HG03520 (cell line): ENCODE measurements around the gene CASP1.
"Not testable (repeated sequence)": the region's sequence is repeated elsewhere in the genome, so short reads cannot be mapped to it uniquely, and the experiment has no call there.

Experiments
- ATAC-seq: cut with Tn5 transposase; IDR thresholded peaks from one replicate; pipeline ENCODE4 v1.9.1; 2021; ENCODE audit warnings: mild to moderate bottlenecking, moderate library complexity; ENCODE audit not compliant: unreplicated experiment

CASP1 gene

GRCh38 chr11:105046898-105047579 lies 12.1 kb upstream of the CASP1 start:
- no peak for ATAC-seq

DNA sequence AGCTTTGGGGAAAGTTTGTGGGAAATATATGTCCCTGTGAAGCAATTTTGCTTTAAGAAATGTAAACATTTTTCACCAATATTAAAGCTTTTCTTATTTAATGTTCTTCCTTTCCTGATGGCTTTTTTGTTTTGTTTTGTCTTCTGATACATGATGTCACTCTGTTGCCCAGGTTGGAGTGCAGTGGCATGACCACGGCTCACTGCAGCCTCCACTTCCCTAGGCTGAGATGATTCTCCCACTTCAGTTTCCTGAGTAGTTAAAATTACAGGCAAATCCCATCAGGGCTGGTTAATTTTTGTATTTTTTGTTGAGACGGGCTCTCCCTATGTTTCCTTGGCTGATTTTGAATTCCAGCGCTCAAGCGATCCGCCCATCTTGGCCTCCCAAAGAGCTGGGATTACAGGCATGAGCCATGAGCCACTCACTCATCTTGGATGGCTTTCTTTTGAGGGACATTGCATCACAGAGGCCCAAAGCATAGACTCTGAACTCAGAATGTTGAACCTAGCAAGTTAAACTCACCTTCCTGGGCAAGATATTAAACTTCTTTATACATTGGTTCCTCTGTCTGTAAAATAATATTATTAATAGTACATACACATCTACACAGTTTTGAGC lies 10.8 kb upstream of the CASP1 start:
- no peak for ATAC-seq

DNA sequence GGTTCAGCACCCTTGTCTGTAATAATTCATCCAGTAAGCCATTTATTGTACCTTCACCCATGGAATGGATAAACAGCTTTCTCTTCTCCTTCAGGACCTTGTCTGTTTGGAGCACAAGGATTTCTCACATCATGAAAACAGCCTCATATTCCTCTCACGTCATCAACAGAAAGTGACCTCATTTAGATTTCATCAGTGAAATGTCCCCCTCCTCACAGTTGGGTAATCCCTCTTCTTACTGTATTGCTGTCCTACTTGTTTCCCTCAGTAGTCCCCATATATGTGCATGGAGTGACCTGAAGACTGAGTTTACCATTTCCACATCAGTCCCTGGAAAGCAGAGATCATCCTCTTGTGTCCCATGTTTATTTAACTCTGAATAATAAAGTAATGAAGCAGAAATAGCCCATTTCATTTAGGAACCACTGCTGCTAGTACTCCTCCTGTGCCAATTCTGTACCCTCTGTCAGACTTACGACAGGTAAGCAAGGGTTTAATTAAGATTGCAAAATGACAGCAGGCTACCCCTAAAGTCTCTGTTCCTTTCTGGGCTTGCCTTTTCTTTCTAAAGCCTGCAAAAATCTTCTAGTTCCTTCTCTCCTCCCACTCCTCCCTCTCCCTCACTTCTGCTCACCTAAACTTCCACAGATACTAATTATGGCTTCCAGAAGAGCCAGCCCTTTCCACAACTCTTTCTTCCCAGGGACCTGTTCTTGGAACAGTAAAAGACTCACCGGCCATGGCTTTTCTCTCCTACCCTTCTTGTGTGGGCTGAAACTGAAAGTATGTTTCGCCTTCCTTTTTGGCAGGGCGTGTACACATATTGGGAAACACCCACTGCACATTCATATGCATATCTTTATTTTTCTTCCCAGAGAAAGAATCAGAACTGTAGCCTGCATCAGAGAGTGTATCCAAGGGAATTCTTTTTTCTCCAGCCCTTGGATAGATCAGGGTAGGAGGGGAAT lies 9.9 kb upstream of the CASP1 start, which contains the start of gene CARD16:
TSS of gene CARD16 (minus strand) at position 779 of the 968 bp plus-strand sequence. CDS start at position 741, 38 bp downstream.
- ATAC-seq, result peak; percentile 99

DNA sequence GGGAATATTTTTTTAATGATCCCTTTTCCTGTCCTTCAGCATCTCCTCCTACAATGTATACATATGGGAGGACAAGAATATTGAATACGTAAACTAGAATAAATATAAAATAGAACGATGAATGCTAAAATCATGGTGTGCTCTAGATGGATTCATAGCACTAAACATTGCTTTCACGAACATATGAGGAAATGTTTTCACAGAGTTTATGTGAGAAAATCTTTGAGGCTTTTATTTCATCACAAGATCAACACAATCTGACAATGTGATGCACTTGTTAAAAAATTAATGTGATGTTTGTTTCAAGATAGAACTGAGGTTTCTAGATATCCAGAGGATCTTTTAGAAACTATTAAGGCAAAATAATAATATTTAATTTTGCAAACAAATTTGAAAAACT lies 7.2 kb upstream of the CASP1 start:
- ATAC-seq, result no peak

DNA sequence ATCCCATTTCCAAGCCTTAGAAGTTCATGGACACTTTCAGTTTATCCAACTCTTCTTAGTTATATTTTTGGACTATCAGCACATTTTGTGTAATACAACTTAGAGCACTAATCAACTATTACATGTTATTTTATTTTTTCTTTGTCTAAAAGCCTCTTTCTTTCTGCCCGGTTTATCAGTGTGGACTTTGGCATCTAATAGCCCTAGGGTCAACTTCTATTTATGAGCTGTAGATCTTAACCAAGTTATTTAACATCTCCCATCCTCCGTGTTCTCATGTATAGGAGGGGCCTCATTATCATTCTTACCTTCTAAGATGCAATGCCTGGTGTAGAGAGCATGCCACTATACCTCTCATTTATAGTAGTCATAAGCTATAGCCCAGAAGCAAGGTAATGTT lies 5.8 kb upstream of the CASP1 start:
- ATAC-seq, result no peak

DNA sequence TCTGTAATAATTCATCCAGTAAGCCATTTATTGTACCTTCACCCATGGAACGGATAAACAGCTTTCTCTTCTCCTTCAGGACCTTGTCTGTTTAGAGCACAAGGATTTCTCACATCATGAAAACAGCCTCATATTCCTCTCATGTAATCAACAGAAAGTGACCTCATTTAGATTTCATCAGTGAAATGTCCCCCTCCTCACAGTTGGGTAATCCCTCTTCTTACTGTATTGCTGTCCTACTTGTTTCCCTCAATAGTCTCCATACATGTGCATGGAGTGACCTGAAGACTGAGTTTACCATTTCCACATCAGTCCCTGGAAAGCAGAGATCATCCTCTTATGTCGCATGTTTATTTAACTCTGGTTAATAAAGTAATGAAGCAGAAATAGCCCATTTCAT lies 556 bp downstream of the CASP1 start:
- ATAC-seq, result not testable (repeated sequence)

- no peak for ATAC-seq
Measured at GRCh38 chr11:105033781-105034180, 1.2 kb downstream of the CASP1 start.

GRCh38 chr11:105033343-105033742 lies 1.6 kb downstream of the CASP1 start:
- ATAC-seq, result no peak

DNA sequence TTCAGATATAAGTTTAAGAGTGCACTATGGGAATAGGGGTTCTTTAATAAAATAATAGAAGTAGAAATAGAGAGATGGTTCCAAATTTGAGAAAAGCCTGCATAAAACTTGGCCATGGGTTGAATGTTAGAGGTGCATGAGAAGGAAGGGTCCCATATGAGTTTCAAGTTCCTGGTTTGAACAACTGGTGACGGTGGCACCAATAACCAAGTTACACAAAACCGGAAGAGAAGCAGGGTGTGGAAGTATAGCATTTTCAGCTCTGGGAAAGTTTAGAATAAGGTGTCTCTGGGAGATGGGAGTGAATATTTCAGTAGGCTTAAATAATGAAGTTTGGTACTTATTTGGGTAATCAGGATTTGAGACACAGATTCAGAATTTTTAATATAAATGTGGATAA lies 2.4 kb downstream of the CASP1 start:
- no peak for ATAC-seq

- ATAC-seq, result no peak
Measured at GRCh38 chr11:105027678-105028077, 7.3 kb downstream of the CASP1 start.

GRCh38 chr11:105024394-105024793 lies 10.6 kb downstream of the CASP1 start:
- ATAC-seq, result no peak

GRCh38 chr11:105023003-105023402 lies 11.9 kb downstream of the CASP1 start, which contains the start of gene CASP5:
CASP5 (minus strand) TSS chr11:105023168; CDS start chr11:105023136, 32 bp downstream.
- ATAC-seq, result no peak

DNA sequence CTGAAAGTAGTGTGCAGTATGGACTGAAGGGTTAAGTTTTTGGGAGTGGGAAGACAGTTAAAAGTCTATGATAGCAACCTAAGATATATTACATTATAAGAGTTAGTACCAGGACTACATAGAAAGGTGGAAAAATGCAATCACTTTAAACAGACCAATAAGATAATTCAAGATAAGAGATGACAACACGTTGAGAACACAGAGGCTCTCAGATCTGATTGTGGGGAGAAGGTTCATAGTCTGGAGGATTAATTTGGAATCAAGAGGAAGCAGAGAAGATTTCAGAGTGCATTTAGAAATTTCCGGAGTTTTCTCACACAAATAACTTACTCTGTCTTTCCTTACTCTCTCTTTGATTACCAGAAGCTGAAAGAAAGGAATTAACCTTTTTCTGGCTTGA lies 12.4 kb downstream of the CASP1 start:
- ATAC-seq, result no peak

DNA sequence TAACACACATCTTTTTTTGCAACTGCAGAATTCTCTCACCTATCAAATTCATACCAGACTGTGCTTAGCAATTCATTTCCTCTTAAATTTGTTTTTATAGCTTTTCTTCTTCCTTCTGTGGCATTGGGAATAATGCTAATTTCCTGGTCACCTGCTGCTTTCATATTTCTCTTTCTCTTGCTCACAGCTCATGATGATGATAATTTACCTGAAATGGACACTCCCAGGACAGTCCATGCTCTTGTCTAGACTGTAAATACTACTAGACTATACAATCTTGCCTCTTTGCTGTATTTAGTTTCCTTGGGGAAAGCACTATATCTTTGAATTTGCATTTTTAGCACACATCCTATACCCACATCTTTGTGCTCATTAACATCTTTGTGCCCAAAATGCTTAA lies 27.5 kb downstream of the CASP1 start:
- no peak for ATAC-seq

DNA sequence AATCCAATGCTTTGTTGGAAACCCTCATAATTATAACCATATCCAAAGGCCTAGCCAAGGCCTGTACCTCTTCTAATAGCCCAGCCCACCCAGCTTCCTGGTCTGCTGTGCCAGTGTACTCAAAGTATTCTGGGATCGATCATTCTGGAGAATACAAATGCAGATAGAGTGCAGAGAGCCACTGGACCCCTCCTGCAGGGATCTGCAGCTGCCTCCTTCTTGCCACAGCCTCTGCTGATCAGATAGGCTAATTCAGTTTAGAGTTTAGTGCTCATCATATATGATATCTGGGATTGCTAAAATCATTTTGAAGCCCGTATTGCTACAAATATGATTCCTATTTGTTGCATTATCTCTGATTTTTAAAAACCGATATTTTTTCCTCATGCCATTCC lies 29.5 kb downstream of the CASP1 start:
- no peak for ATAC-seq

GRCh38 chr11:105004021-105004420 lies 30.9 kb downstream of the CASP1 start:
- no peak for ATAC-seq

DNA sequence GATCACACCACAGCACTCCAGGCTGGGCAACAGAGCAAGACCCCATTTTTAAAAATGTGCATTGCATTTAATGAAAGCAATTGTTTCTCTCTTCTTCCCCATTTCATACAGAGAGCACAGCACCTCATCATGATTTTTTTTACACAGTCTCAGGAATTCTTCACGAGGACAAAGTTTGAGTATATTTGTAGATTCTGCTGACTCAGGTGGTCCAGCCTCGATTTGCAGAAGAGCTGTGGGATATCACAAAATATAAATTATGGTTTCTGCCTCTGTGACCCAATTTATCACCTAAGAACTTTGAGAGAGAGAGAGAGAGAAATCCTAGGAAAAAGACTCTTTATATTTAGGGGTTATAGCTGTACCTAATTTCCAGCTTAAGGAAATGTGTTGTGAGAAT lies 31.8 kb downstream of the CASP1 start:
- no peak for ATAC-seq

- peak; percentile 90 for ATAC-seq
Measured at GRCh38 chr11:105000797-105001196, 34.1 kb downstream of the CASP1 start.

GRCh38 chr11:105000167-105000566 lies 34.8 kb downstream of the CASP1 start:
- ATAC-seq, result no peak

GRCh38 chr11:104999721-105000120 lies 35.2 kb downstream of the CASP1 start:
- no peak for ATAC-seq

DNA sequence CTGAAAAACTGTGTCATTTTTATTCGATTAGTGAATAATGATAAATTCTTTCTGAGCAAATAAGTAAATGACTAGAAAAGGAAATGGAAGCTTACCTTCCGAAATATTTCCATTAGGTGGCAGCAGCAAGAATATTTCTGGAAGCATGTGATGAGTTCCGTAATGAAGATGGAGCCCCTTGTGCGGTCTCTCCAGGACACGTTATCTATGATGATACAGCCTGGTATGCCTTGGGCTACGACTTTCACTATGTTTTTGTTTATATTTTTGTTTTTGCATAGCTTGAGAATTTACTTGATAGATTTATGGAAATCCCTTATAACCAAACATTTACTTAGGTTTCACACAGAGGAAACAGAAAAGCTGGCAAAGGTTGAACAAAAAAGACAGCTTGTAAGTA lies 37.7 kb downstream of the CASP1 start:
- no peak for ATAC-seq
